ENCODE results near the gene HS3ST1. TPM values are rescaled to one million over a fixed set of nuclear protein-coding genes. Genes with fewer than 3 reads are reported as not detected.

HS3ST1 gene
- polyA plus RNA-seq, 3 donors: 0.01 to 0.02 TPM; not detected in 1

GRCh38 chr4:11376571-11376970, 52.1 kb downstream of the HS3ST1 start:
- Mint-ChIP-seq H3K36me3 (no peaks in the 10 kb centered on the region), H3K4me3 (no peak overlapping the region), H3K27me3 (ENCODE audit: low read depth in 3 of 3) (no peaks in the 10 kb centered on the region), H3K27ac (no peak overlapping the region), H3K9me3 (peaks cover 0 to 17% (median 6%) of the 10 kb centered on the region in 7 donors), H3K4me1 (no peaks in the 10 kb centered on the region)
- Histone ChIP-seq H3K4me2 (replicated peaks; ENCODE audit: extremely low read depth, low read length, poor library complexity, severe bottlenecking) (no peak overlapping the region), H2AFZ (ENCODE audit: insufficient read depth, low read depth, low read length, poor library complexity, severe bottlenecking) (no peak overlapping the region), H3K27ac (ENCODE audit: low read depth in 1 of 2, low read length in 2 of 2) (no peak overlapping the region), H3K36me3 (replicated peaks in 1 of 2; ENCODE audit: control insufficient read depth in 1 of 2, insufficient read depth in 2 of 2, low read length in 2 of 2) (no peaks in the 10 kb centered on the region), H3K27me3 (ENCODE audit: control insufficient read depth in 2 of 2, insufficient read depth in 2 of 2, low read length in 2 of 2) (no peaks in the 10 kb centered on the region), H3K4me1 (ENCODE audit: control insufficient read depth in 1 of 2, insufficient read depth in 2 of 2, low read length in 2 of 2) (no peaks in the 10 kb centered on the region), H3K79me2 (ENCODE audit: insufficient read depth, low read length) (no peaks in the 10 kb centered on the region), H3K9me3 (replicated peaks in 1 of 2; ENCODE audit: control insufficient read depth in 1 of 2, insufficient read depth in 1 of 2, low read length in 2 of 2) (no peaks in the 10 kb centered on the region), H4K20me1 (ENCODE audit: insufficient read depth, low read length) (no peaks in the 10 kb centered on the region), H3K9ac (ENCODE audit: insufficient read depth, low read length, poor library complexity, severe bottlenecking) (no peak overlapping the region), H3K4me3 (replicated peaks in 1 of 3; ENCODE audit: low read depth in 2 of 3, low read length in 3 of 3) (no peak overlapping the region)
- intact Hi-C loops (cut with micrococcal nuclease): no loop called here
- no peak for DNase-seq
- WGBS (ENCODE audit: insufficient coverage): 67% methylated on average over 4 of the region's 4 CpGs
- TF ChIP-seq CTCF (IDR thresholded peaks at IDR 0.05): no peak

- H3K9ac ChIP-seq (ENCODE audit: insufficient read depth, low read length, poor library complexity, severe bottlenecking): no peak overlapping the region
- WGBS (ENCODE audit: insufficient coverage): 100% methylated on average over 4 of the region's 7 CpGs
- Mint-ChIP-seq H3K27me3 (ENCODE audit: low read depth in 3 of 3) (no peaks in the 10 kb centered on the region), H3K27ac (no peak overlapping the region), H3K9me3 (peaks cover under 1 to 20% (median 6%) of the 10 kb centered on the region in 7 donors), H3K4me3 (no peak overlapping the region), H3K36me3 (no peaks in the 10 kb centered on the region), H3K4me1 (no peaks in the 10 kb centered on the region)
- no peak overlapping the region for H3K27ac ChIP-seq (ENCODE audit: low read depth in 1 of 2, low read length in 2 of 2)
- DNase-seq: no peak
- H3K4me1 ChIP-seq (ENCODE audit: control insufficient read depth in 1 of 2, insufficient read depth in 2 of 2, low read length in 2 of 2): no peaks in the 10 kb centered on the region
- TF ChIP-seq CTCF (IDR thresholded peaks at IDR 0.05): no peak
- no peaks in the 10 kb centered on the region for H3K9me3 ChIP-seq (replicated peaks in 1 of 2; ENCODE audit: control insufficient read depth in 1 of 2, insufficient read depth in 1 of 2, low read length in 2 of 2)
- intact Hi-C loops (cut with micrococcal nuclease): no loop called here
- no peak overlapping the region for H2AFZ ChIP-seq (ENCODE audit: insufficient read depth, low read depth, low read length, poor library complexity, severe bottlenecking)
- no peaks in the 10 kb centered on the region for H3K36me3 ChIP-seq (replicated peaks in 1 of 2; ENCODE audit: control insufficient read depth in 1 of 2, insufficient read depth in 2 of 2, low read length in 2 of 2)
- H3K4me3 ChIP-seq (replicated peaks in 1 of 3; ENCODE audit: low read depth in 2 of 3, low read length in 3 of 3): no peak overlapping the region
- H3K79me2 ChIP-seq (ENCODE audit: insufficient read depth, low read length): no peaks in the 10 kb centered on the region
- no peak overlapping the region for H3K4me2 ChIP-seq (replicated peaks; ENCODE audit: extremely low read depth, low read length, poor library complexity, severe bottlenecking)
- no peaks in the 10 kb centered on the region for H3K27me3 ChIP-seq (ENCODE audit: control insufficient read depth in 2 of 2, insufficient read depth in 2 of 2, low read length in 2 of 2)
- H4K20me1 ChIP-seq (ENCODE audit: insufficient read depth, low read length): no peaks in the 10 kb centered on the region
These were observed 52.5 kb downstream of the HS3ST1 start for GRCh38 chr4:11376146-11376545.

Data from CD14-positive monocyte (primary cell).